HepG2 (cell line): ENCODE data around the gene TMCO6. TPM values are rescaled to one million over a fixed set of nuclear protein-coding genes. Genes with fewer than 3 reads are reported as not detected.
A peak's percentile ranks its signal among the peaks of the same experiment; 100 is the strongest.
"Not testable (repeated sequence)": the region's sequence is repeated elsewhere in the genome, so short reads cannot be mapped to it uniquely, and the experiment has no call there.

Source experiments
- ATAC-seq: fragments of 200-7000 bp; cut with Tn5 transposase; 3 replicates; pipeline ENCODE4 v1.9.1; 2020; ENCODE audit warnings: mild to moderate bottlenecking, moderate library complexity
- BruUV-seq: library from RNA; stranded (reverse); fragments of 400-500 nt; replicated peaks from 2 replicates; lab custom pipeline; 2021; lab: Mats Ljungman, UMichigan
- CTCF ChIA-PET: fragments of 300-600 bp; formaldehyde crosslinking; extraction: SDS; loops from one replicate; lab custom pipeline; 2021; ENCODE audit warnings: low total read pairs, inconsistent platforms, low intra/inter-chr PET ratio; lab: Yijun Ruan, JAX
- POLR2A ChIA-PET: fragments of 350-600 bp; sonication (Branson Sonifier 250); formaldehyde crosslinking; loops from one replicate; lab custom pipeline; 2020; ENCODE audit warnings: antibody characterized with exemption, inconsistent platforms; lab: Yijun Ruan, JAX
- DNase-seq: peaks from one replicate; pipeline ENCODE4 v3.0.0-alpha.2; 2015; ENCODE audit warnings: low spot score
- FAIRE-seq: peaks from 3 replicates; lab custom pipeline; 2011; peaks lifted over from hg19 to GRCh38; lab: Jason Lieb, UNC
- H2AFZ ChIP-seq: one replicate; pipeline ENCODE4 v1.6.1; 2011; ENCODE audit warnings: low read length, inconsistent platforms
- H3K27ac ChIP-seq: fragments of 300-600 bp; 3 replicates; pipeline ENCODE4 v1.8.0; 2011; ENCODE audit warnings: mixed run types, mild to moderate bottlenecking, mixed read lengths, low read length, inconsistent platforms; ENCODE audit not compliant: insufficient read depth; ENCODE audit errors: extremely low read length
- H3K27me3 ChIP-seq, 2 experiments: fragments of 200-600 bp in 1 of 2; 2 replicates in 1 of 2; 3 replicates in 1 of 2; pipeline versions ENCODE4 v1.6.0 to v1.8.0; 2011; ENCODE audit warnings: low read length in 2 of 2, mild to moderate bottlenecking in 2 of 2, moderate library complexity in 2 of 2, inconsistent platforms in 1 of 2; ENCODE audit not compliant: insufficient read depth in 2 of 2, control insufficient read depth in 1 of 2
- H3K36me3 ChIP-seq, 2 experiments: fragments of 200-600 bp in 1 of 2; replicated peaks in 1 of 2; 2 replicates in 1 of 2; 3 replicates in 1 of 2; pipeline versions ENCODE4 v1.5.1 to v1.8.0; 2011; ENCODE audit warnings: low read length in 2 of 2, inconsistent platforms in 1 of 2; ENCODE audit not compliant: insufficient read depth in 2 of 2, control insufficient read depth in 1 of 2
- H3K4me1 ChIP-seq: 2 replicates; pipeline ENCODE4 v1.5.1; 2012; ENCODE audit warnings: low read length, inconsistent platforms; ENCODE audit not compliant: insufficient read depth
- H3K4me2 ChIP-seq: 2 replicates; pipeline ENCODE4 v1.6.0; 2011; ENCODE audit warnings: low read depth, low read length, inconsistent platforms
- H3K4me3 ChIP-seq, 3 experiments: fragments of 200-600 bp in 1 of 3; sonication (generic), shearing (Covaris generic) in 1 of 3; replicated peaks in 1 of 3; 2 replicates each; pipeline ENCODE4 v1.5.1; 2011 to 2016; ENCODE audit warnings: low read length in 3 of 3, inconsistent platforms in 2 of 3, low read depth in 2 of 3, mild to moderate bottlenecking in 2 of 3, control low read depth in 1 of 3, mixed read lengths in 1 of 3; ENCODE audit not compliant: insufficient read depth in 1 of 3
- H3K79me2 ChIP-seq: one replicate; pipeline ENCODE4 v1.6.1; 2011; ENCODE audit warnings: low read length, inconsistent platforms; ENCODE audit not compliant: insufficient read depth
- H3K9ac ChIP-seq: 2 replicates; pipeline ENCODE4 v1.6.0; 2011; ENCODE audit warnings: mild to moderate bottlenecking, low read depth, low read length, inconsistent platforms; ENCODE audit not compliant: insufficient read depth
- H3K9me3 ChIP-seq: 2 replicates; pipeline ENCODE4 v1.5.1; 2012; ENCODE audit warnings: mild to moderate bottlenecking, low read length
- H4K20me1 ChIP-seq: 2 replicates; pipeline ENCODE4 v1.6.0; 2011; ENCODE audit warnings: inconsistent platforms, mild to moderate bottlenecking, low read length, moderate library complexity; ENCODE audit not compliant: insufficient read depth
- DNMT3B ChIP-seq: conservative IDR thresholded peaks from 2 replicates; pipeline ENCODE4 v1.6.1; 2016; ENCODE audit warnings: missing biosample characterization, control low read depth
- FOXJ3 ChIP-seq: sonication (generic); formaldehyde crosslinking; IDR thresholded peaks from 2 replicates; pipeline ENCODE4 v1.4.0; 2020; ENCODE audit warnings: missing genetic modification reagents, mild to moderate bottlenecking, borderline replicate concordance
- THAP7 ChIP-seq: sonication (generic); formaldehyde crosslinking; IDR thresholded peaks from 2 replicates; pipeline ENCODE4 v1.8.1; 2023; ENCODE audit warnings: mild to moderate bottlenecking, missing genetic modification reagents
- ZBTB4 ChIP-seq: sonication (generic); formaldehyde crosslinking; IDR thresholded peaks from 2 replicates; pipeline ENCODE4 v1.4.0; 2020; ENCODE audit warnings: missing genetic modification reagents, mild to moderate bottlenecking, borderline replicate concordance
- WGBS: methylation state at CpG from one replicate; pipeline ENCODE4 v1.1.6; 2017; ENCODE audit warnings: low lambda C conversion rate; 5-methylcytosine and 5-hydroxymethylcytosine counted together
- in situ Hi-C: cut with HindIII; loops from 2 replicates; pipeline ENCODE4 v1.10.0; 2017; ENCODE audit warnings: low pct_unique_long_range_greater_than_20kb; ENCODE audit not compliant: extremely low pct_ligation_motif_present
- intact Hi-C: fragments of 100-400 bp; cut with micrococcal nuclease; formaldehyde crosslinking; loops from one replicate; pipeline ENCODE4 v1.10.0; 2022; ENCODE audit not compliant: unreplicated experiment
- polyA plus RNA-seq, 8 experiments: library from polyadenylated mRNA; depleted of rRNA in 3 of 8; stranded (reverse) in 7 of 8; unstranded in 1 of 8; fragments of >200 nt; fragmentation: Illumina TruSeq in 4 of 8; extraction: Trizol in 4 of 8; gene quantifications; 2 replicates each; pipeline versions ENCODE4 v1.2.1 to v1.2.3, GENCODE V29; 2011 to 2016; ENCODE audit warnings: low read depth in 4 of 8, missing spikeins in 1 of 8, mixed read lengths in 1 of 8; ENCODE audit not compliant: insufficient read depth in 1 of 8
- total RNA-seq, 5 experiments: library from RNA; depleted of rRNA; stranded (reverse); fragments of >200 nt; fragmentation: Illumina TruSeq; extraction: Trizol; gene quantifications; 2 replicates each; pipeline ENCODE4 v1.2.3, GENCODE V29; 2016; ENCODE audit warnings: low read depth in 1 of 5

Gene TMCO6
- total and polyA plus RNA-seq, 2 of the 13 experiments (the other 11 are each of a cell fraction or from before 2014, with no cell fraction given), result 16.6 to 28.2 TPM

GRCh38 chr5:140658870-140659269, 19.6 kb downstream of the TMCO6 start (continued):
- no peak for TF ChIP-seq ZBTB4
- TF ChIP-seq, all 625 proteins: peak for 0

GRCh38 chr5:140660371-140660770, 21.1 kb downstream of the TMCO6 start:
- WGBS, result 98% methylated on average over 6 of the region's 6 CpGs
- POLR2A ChIA-PET, result interaction anchor here (0.9 kb wide), 1 partner anchor 13 kb away, joined by 3 read pairs; the partner anchor contains the start of genes IK and NDUFA2
- H3K27me3 ChIP-seq, BruUV-seq, FAIRE-seq, in situ Hi-C loops, H2AFZ ChIP-seq, H3K9ac ChIP-seq, DNase-seq, CTCF ChIA-PET, H3K79me2 ChIP-seq, H3K4me3 ChIP-seq, H3K27ac ChIP-seq, H4K20me1 ChIP-seq, H3K9me3 ChIP-seq, intact Hi-C loops, H3K4me2 ChIP-seq, ATAC-seq: not testable (repeated sequence)
- Histone ChIP-seq H3K4me1 (peaks cover 11% of the 10 kb centered on the region), H3K36me3 (peaks cover 38 to 68% of the 10 kb centered on the region in 2 experiments)

GRCh38 chr5:140664030-140664358, 24.7 kb downstream of the TMCO6 start:
- BruUV-seq, result no TSS peak
- intact Hi-C loops, result loop anchor here (1.0 kb wide), 2 partner anchors 27 to 89 kb away; partner anchors contain the start of genes HARS1 and HARS2
- WGBS, result 65% methylated on average over 18 of the region's 18 CpGs
- Histone ChIP-seq H3K4me2 (peak overlapping the region; percentile 82), H3K4me1 (peaks cover 28% of the 10 kb centered on the region), H3K79me2 (peaks cover 22% of the 10 kb centered on the region), H3K36me3 (peaks cover 32 to 60% of the 10 kb centered on the region in 2 experiments; a peak in 4 of 5 replicates), H3K9ac (peak overlapping the region; percentile 82), H4K20me1 (no peaks in the 10 kb centered on the region), H2AFZ (no peak overlapping the region), H3K9me3 (no peaks in the 10 kb centered on the region), H3K27ac (peak overlapping the region; percentile 76), H3K27me3 (no peaks in the 10 kb centered on the region; a peak in 1 of 5 replicates), H3K4me3 (peak overlapping the region; percentile 75 to 100 (median 91); a peak in 5 of 6 replicates)
- ChIA-PET POLR2A (interaction anchor here (1.0 to 4.9 kb wide), 8 partner anchors 17 to 116 kb away, joined by 3 to 48 read pairs (median 5); partner anchors contain the start of genes EIF4EBP3, HARS1, HARS2 and IK), CTCF (no interaction called here)
- no peak for DNase-seq
- in situ Hi-C loops, result no loop called here
- ATAC-seq, result no peak
- TF ChIP-seq DNMT3B (CRISPR knock-in tag) (no peak), FOXJ3 (CRISPR knock-in tag) (0 out of 2 replicates have a peak, but pooled peaks have one; percentile 27), THAP7 (CRISPR knock-in tag) (peak; percentile 6; the same call in 1 of the 2 replicates)
- no peak for FAIRE-seq
